ENCODE data around the gene PCSK7. TPM values are rescaled to one million over a fixed set of nuclear protein-coding genes. Genes with fewer than 3 reads are reported as not detected.

Gene PCSK7
- total RNA-seq, 1 donor: 96.1 TPM

DNA sequence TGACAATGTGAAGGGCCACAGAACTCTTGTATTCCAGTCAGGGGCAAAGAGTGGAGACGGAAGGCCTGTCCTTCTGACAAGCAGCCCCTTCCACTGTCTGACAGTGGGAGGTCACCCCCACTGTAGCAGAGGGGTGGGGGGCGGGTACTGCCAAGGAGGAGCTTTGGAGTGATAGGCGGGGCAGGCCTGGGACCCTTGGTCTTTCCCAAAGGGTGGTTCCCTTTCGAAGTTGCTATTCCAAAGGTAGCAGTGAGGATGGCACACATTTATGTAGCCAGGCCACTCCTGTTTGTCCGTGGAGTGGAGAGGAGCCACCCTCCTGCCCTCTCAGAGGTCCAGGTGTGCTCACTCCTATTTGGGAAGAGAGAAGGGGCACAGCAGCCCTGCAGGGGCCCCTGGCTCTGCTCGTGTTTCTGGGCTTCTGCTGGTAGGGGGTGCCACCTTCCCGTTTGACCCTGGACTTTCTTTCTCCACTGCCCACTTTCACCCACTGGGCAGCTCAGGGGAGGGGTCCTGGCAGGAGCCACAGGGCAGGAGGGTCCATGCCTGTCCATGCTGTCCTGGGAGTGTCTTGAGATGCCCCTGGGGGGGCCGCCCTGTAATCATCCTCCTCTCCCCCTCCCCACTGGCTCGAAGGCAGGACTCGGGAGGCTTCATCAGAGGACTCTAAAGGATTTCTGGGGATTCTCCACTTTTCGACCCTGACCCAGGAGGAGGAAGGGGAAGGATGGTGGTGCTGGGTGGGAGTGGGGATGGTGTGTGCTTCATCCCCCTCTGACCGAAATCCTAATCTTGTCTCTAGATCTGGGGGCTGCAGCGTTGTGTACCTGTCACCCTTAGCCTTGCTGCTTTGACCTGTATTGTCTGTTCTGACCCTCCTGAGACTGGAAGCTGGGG, 31.7 kb downstream of the PCSK7 start:
- Histone ChIP-seq H3K4me3 (ENCODE audit: low read length) (no peak overlapping the region), H3K4me1 (ENCODE audit: insufficient read depth, low read length) (peaks cover 6% of the 10 kb centered on the region), H3K27me3 (ENCODE audit: insufficient read depth, low read length) (no peaks in the 10 kb centered on the region), H3K9me3 (ENCODE audit: low read depth, low read length) (no peaks in the 10 kb centered on the region)

DNA sequence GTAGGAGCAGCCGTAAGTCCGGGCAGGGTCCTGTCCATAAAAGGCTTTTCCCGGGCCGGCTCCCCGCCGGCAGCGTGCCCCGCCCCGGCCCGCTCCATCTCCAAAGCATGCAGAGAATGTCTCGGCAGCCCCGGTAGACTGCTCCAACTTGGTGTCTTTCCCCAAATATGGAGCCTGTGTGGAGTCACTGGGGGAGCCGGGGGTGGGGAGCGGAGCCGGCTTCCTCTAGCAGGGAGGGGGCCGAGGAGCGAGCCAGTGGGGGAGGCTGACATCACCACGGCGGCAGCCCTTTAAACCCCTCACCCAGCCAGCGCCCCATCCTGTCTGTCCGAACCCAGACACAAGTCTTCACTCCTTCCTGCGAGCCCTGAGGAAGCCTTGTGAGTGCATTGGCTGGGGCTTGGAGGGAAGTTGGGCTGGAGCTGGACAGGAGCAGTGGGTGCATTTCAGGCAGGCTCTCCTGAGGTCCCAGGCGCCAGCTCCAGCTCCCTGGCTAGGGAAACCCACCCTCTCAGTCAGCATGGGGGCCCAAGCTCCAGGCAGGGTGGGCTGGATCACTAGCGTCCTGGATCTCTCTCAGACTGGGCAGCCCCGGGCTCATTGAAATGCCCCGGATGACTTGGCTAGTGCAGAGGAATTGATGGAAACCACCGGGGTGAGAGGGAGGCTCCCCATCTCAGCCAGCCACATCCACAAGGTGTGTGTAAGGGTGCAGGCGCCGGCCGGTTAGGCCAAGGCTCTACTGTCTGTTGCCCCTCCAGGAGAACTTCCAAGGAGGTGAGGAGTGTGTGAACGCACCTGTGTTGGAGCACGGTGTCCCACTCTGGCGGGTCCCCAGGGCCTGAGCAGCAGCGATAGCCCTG, 32.6 kb downstream of the PCSK7 start, which contains the start of gene TAGLN:
Gene TAGLN (plus strand): TSS at position 318 of the 863 bp plus-strand sequence. CDS start 3,644 bp downstream, outside the sequence.
- Histone ChIP-seq H3K4me3 (ENCODE audit: low read length) (no peak within 1 kb of the TSS), H3K27me3 (ENCODE audit: insufficient read depth, low read length) (no peaks in the 10 kb centered on the region), H3K9me3 (ENCODE audit: low read depth, low read length) (no peaks in the 10 kb centered on the region), H3K4me1 (ENCODE audit: insufficient read depth, low read length) (peaks cover 13% of the 10 kb centered on the region)

DNA sequence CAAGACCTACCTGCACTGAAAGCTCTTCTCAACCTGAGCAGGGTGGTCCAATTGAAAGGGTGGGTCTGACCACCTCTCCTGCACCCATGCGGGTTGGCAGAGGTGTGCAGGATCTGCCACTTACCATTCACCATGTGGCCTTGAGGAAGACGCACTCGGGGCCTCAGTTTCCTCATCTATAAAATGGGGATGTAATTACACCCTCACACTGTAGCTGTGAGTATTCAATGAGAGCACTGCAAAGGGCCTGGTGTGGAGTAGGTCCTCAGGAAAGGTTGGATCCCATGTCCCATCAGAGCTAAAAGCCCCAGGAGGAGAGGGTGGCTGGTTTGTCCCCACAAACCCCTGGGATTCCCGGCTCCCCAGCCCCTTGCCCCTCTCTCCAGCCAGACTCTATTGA, 33.3 kb downstream of the PCSK7 start:
- Histone ChIP-seq H3K4me1 (ENCODE audit: insufficient read depth, low read length) (peaks cover 13% of the 10 kb centered on the region), H3K4me3 (ENCODE audit: low read length) (no peak overlapping the region), H3K9me3 (ENCODE audit: low read depth, low read length) (no peaks in the 10 kb centered on the region), H3K27me3 (ENCODE audit: insufficient read depth, low read length) (no peaks in the 10 kb centered on the region)

DNA sequence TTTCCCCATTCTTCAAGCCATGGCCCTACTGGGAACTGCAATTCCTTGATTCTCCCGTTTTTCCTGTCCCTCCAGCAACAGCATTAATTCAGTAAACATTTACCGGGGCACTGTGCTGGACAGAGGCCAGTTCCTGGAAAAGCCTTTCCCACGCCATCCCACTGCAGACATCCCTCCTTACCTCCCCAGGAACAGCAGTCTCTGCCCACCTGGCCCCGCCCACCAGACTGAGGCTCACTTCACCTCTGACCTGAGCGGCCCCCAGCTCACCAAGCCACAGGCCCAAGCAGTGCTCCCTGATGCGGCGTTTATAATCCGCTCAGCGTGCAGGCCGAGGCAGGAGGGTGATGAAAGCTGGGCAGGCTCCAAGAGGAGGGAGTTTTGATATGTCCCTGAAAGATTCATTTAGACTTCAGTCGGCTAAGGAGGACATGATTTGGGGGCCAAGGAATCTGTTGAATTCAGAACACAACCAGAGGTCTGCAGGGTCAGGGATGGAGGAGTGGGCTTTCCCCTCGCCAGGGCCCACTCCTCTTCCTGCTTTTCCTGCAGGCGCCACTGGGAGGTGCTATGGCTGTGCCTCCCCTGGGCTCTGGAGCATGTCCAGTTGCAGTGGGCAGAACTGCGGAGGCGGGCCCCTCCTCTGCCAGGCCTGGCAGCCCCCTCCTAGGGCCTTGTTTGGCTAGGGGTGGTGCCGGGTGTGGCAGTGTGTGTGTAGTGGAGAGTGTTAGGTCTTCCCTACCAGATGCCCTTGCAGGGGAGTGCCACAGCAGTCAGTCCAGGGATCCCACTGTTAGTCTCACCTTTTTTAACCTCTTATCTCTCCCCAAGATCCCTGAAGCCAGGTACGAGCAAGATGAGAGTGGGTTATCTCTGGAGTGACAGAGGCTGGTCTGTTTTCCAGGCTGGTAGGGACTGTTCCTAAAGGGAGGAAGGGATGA, 34.1 kb downstream of the PCSK7 start:
- H3K9me3 ChIP-seq (ENCODE audit: low read depth, low read length): no peaks in the 10 kb centered on the region
- H3K4me1 ChIP-seq (ENCODE audit: insufficient read depth, low read length): peaks cover 13% of the 10 kb centered on the region
- H3K4me3 ChIP-seq (ENCODE audit: low read length): no peak overlapping the region
- H3K27me3 ChIP-seq (ENCODE audit: insufficient read depth, low read length): no peaks in the 10 kb centered on the region

DNA sequence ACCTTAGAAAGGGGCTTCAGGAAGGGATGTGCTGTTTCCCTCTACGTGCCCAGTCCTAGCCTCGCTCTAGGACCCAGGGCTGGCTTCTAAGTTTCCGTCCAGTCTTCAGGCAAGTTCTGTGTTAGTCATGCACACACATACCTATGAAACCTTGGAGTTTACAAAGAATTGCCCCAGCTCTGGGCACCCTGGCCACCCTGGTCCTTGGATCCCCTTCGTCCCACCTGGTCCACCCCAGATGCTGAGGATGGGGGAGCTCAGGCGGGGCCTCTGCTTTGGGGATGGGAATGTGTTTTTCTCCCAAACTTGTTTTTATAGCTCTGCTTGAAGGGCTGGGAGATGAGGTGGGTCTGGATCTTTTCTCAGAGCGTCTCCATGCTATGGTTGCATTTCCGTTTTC, 34.9 kb downstream of the PCSK7 start:
- no peaks in the 10 kb centered on the region for H3K27me3 ChIP-seq (ENCODE audit: insufficient read depth, low read length)
- H3K9me3 ChIP-seq (ENCODE audit: low read depth, low read length): no peaks in the 10 kb centered on the region
- H3K4me1 ChIP-seq (ENCODE audit: insufficient read depth, low read length): peaks cover 13% of the 10 kb centered on the region
- no peak overlapping the region for H3K4me3 ChIP-seq (ENCODE audit: low read length)

DNA sequence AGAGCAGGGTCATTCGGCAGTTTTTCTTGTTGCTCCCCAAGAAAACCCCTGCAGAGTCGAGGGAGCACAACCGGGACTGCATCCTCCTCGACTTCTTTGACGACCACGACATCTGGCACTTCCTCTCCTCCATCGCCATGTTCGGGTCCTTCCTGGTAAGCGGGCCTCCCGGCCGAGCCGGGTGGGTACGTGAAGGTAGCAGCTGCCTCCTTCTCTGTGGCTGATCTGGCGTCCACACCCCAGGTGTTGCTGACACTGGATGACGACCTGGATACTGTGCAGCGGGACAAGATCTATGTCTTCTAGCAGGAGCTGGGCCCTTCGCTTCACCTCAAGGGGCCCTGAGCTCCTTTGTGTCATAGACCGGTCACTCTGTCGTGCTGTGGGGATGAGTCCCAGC, 36.1 kb downstream of the PCSK7 start:
- H3K4me1 ChIP-seq (ENCODE audit: insufficient read depth, low read length): peaks cover 13% of the 10 kb centered on the region
- no peak overlapping the region for H3K4me3 ChIP-seq (ENCODE audit: low read length)
- H3K9me3 ChIP-seq (ENCODE audit: low read depth, low read length): no peaks in the 10 kb centered on the region
- H3K27me3 ChIP-seq (ENCODE audit: insufficient read depth, low read length): no peaks in the 10 kb centered on the region

DNA sequence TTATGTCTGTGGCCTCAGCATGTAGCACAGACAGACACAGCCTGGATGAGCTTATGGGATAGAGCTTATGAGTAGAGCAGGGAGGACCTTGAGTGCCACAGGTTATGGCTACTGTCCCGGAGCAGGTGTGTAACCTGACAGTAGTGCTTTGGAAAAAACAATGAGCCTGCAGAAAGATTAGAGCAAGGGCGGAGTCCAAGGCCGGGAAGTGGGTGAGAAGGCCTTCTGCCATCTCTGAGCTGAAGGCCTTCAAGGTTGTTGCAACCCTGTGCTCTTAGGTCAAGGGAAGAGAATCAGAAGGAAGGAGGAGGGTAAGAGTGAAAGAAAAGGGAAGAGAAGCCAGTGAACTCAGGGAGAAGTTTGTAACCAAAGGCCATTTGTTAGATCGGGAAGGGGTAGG, 36.6 kb downstream of the PCSK7 start:
- peaks cover 18% of the 10 kb centered on the region for H3K4me1 ChIP-seq (ENCODE audit: insufficient read depth, low read length)
- H3K27me3 ChIP-seq (ENCODE audit: insufficient read depth, low read length): no peaks in the 10 kb centered on the region
- no peaks in the 10 kb centered on the region for H3K9me3 ChIP-seq (ENCODE audit: low read depth, low read length)
- H3K4me3 ChIP-seq (ENCODE audit: low read length): no peak overlapping the region

DNA sequence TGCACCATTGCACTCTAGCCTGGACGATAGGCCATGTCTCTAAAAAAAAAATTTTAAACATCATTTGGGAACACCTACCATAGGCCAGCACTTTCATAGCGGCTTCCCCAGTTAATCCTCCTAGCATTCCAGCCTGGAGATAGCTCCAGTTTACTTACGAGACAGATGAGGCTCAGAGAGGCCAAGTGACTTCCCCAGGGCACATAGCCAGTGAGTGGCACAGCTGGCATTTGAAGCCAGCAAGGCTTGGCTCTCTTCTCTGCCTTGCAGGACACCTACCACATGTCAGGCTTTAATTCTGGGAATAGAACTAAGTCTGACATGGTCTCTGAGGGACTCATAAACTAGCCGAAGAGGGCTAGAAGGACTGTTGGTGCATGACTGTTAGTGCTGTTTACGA, 37.6 kb downstream of the PCSK7 start:
- H3K9me3 ChIP-seq (ENCODE audit: low read depth, low read length): no peaks in the 10 kb centered on the region
- peaks cover 27% of the 10 kb centered on the region for H3K4me1 ChIP-seq (ENCODE audit: insufficient read depth, low read length)
- H3K4me3 ChIP-seq (ENCODE audit: low read length): no peak overlapping the region
- H3K27me3 ChIP-seq (ENCODE audit: insufficient read depth, low read length): no peaks in the 10 kb centered on the region

DNA sequence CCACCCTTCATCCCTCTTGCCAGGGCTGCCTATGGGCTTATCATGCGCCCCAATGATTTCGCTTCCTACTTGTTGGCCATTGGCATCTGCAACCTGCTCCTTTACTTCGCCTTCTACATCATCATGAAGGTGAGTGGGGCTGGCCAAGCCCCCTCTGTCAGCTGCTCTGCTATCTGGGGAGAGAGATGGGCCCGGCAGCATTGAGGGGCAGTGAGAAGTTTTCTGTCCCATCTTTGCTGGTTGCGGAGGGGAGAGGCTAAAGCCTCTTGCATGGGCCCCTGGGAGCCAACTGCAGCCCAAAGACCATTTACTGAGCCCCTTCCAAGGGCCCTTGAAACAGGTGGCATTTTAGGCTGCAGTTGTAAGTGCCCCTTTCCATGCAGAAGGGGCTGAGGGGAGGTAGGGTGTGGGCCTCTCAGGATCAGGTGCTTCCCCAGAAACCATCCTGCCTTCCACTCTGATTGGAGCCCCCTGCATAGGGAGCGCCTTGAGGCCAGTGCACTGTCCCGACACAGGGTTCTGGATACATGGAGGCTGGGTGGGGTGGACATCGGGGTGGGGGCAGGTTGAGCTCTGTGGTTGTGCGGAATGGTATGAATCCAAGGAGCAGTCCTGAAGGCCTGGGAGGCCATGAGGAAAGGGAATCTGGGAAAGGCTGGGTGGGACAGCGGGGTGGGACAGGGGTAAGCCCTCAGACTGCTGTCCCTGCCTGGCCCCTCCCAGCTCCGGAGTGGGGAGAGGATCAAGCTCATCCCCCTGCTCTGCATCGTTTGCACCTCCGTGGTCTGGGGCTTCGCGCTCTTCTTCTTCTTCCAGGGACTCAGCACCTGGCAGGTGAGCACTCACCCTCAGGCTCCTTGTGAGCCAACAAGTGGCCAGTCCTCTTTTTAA, 38.5 kb downstream of the PCSK7 start:
- Histone ChIP-seq H3K4me3 (ENCODE audit: low read length) (no peak overlapping the region), H3K27me3 (ENCODE audit: insufficient read depth, low read length) (no peaks in the 10 kb centered on the region), H3K9me3 (ENCODE audit: low read depth, low read length) (no peaks in the 10 kb centered on the region), H3K4me1 (ENCODE audit: insufficient read depth, low read length) (peaks cover 36% of the 10 kb centered on the region)

DNA sequence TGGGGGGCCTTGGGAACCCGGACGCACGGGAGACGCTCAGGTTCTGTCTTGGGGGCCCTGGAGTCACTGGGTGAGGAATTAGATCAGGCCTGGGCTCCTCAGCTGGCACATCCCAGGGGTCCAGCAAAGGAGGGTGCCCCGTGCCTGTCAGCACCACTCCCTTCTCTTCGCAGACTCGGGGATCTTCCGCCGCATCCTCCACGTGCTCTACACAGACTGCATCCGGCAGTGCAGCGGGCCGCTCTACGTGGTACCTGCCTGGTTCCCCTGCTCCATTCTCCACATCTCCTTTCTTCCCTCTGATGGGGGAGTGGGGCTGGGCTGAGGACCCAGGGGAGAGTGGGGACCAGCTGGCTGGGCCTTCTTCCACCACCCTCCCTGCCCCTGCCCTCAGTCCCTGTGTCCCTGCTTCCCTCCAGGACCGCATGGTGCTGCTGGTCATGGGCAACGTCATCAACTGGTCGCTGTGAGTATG, 39.4 kb downstream of the PCSK7 start:
- no peak overlapping the region for H3K4me3 ChIP-seq (ENCODE audit: low read length)
- H3K4me1 ChIP-seq (ENCODE audit: insufficient read depth, low read length): peaks cover 46% of the 10 kb centered on the region
- H3K27me3 ChIP-seq (ENCODE audit: insufficient read depth, low read length): no peaks in the 10 kb centered on the region
- no peaks in the 10 kb centered on the region for H3K9me3 ChIP-seq (ENCODE audit: low read depth, low read length)

DNA sequence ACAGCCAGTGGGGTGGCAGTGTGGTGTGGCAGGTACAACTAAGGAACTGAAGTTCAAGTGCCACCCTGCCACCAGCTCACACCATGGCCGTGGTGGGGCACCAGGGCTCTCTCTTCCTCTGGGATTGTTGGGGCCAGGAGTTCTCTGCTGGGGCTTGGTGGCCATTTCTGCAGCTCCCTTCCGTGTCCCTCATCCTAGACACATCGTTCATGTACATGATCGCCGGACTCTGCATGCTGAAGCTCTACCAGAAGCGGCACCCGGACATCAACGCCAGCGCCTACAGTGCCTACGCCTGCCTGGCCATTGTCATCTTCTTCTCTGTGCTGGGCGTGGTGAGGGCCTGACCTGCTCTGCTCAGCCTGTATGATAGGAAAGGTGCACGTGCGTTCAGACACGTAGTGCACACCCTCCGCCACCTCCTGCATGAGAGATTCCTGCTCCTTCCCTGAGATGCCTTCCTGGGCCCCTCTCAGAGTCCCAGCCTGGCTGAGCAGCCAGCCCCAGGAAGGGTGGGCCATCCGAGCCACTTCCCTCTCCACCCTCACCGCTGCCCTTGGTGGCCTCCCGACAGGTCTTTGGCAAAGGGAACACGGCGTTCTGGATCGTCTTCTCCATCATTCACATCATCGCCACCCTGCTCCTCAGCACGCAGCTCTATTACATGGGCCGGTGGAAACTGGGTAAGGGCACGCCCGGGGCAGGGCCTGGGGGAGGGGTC, 40.0 kb downstream of the PCSK7 start:
- no peak overlapping the region for H3K4me3 ChIP-seq (ENCODE audit: low read length)
- H3K9me3 ChIP-seq (ENCODE audit: low read depth, low read length): no peaks in the 10 kb centered on the region
- H3K27me3 ChIP-seq (ENCODE audit: insufficient read depth, low read length): no peaks in the 10 kb centered on the region
- peaks cover 52% of the 10 kb centered on the region for H3K4me1 ChIP-seq (ENCODE audit: insufficient read depth, low read length)

DNA sequence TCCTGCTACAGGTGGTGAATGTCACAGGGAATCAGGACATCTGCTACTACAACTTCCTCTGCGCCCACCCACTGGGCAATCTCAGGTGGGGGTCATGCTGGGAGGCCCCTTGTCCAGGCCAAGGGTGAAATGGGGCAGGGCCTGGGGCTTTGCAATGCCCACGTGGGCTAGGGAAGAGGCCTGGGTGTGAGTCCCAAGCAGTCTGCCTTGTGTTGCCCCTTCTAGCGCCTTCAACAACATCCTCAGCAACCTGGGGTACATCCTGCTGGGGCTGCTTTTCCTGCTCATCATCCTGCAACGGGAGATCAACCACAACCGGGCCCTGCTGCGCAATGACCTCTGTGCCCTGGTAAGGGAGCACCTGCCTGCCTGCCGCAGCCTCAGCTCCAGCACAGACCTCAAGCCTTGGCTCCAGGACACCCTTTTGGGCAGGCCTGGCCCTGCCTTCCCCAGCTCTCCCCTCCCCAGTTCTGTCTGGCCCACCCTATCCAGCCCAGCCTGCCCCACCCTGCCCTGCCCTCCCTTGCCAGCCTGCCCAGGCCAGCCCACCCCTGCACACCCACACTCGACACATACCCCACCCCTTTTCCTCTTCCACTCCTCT, 41.8 kb downstream of the PCSK7 start:
- Histone ChIP-seq H3K4me1 (ENCODE audit: insufficient read depth, low read length) (peaks cover 61% of the 10 kb centered on the region), H3K4me3 (ENCODE audit: low read length) (no peak overlapping the region), H3K9me3 (ENCODE audit: low read depth, low read length) (no peaks in the 10 kb centered on the region), H3K27me3 (ENCODE audit: insufficient read depth, low read length) (no peaks in the 10 kb centered on the region)

Data from mononuclear cell (primary cell).